ENCODE results near the gene PRTFDC1.

DNA sequence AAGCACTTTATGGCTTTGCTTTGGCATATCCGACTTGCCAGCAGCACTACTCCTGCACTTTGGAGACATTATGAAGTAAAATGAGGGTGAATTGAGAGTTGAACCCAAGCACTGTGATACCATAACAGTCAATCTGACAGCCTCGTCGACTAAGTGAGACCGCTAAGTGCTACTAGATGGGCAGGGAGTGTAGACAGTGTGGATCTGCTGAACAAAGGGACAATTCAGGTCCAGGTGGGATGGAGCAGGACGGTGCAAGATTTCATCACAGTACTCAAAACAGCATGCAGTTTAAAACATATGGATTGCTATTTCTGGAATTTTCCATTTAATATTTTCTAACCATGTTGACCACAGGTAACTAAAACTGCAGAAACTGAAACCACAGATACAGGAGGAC, 20.8 kb upstream of the PRTFDC1 start:
- TF ChIP-seq POLR2G (IDR thresholded peaks at IDR 0.05; ENCODE audit: low read depth, low read length) (no peak), ZNF441 (CRISPR knock-in tag; IDR thresholded peaks at IDR 0.05; ENCODE audit: borderline replicate concordance) (no peak), ZMYM3 (CRISPR knock-in tag; IDR thresholded peaks at IDR 0.05) (no peak), MAFK (conservative IDR thresholded peaks at IDR 0.05 in 1 of 2, IDR thresholded peaks at IDR 0.05 in 1 of 2; ENCODE audit: low read length in 2 of 2) (no peak), HHEX (CRISPR knock-in tag; IDR thresholded peaks at IDR 0.05) (no peak), CHCHD3 (CRISPR knock-in tag; IDR thresholded peaks at IDR 0.05) (no peak), SIX4 (CRISPR knock-in tag; IDR thresholded peaks at IDR 0.05) (no peak), ZNF549 (CRISPR knock-in tag; IDR thresholded peaks at IDR 0.05) (no peak), JUND (CRISPR knock-in tag; IDR thresholded peaks at IDR 0.05) (no peak), ZNF224 (CRISPR knock-in tag; IDR thresholded peaks at IDR 0.05) (no peak), CREM (IDR thresholded peaks at IDR 0.05) (no peak), CREM (CRISPR knock-in tag; IDR thresholded peaks at IDR 0.05) (no peak), ZNF629 (CRISPR knock-in tag; conservative IDR thresholded peaks at IDR 0.05) (no peak)
- TF ChIP-seq, protein P1, sequence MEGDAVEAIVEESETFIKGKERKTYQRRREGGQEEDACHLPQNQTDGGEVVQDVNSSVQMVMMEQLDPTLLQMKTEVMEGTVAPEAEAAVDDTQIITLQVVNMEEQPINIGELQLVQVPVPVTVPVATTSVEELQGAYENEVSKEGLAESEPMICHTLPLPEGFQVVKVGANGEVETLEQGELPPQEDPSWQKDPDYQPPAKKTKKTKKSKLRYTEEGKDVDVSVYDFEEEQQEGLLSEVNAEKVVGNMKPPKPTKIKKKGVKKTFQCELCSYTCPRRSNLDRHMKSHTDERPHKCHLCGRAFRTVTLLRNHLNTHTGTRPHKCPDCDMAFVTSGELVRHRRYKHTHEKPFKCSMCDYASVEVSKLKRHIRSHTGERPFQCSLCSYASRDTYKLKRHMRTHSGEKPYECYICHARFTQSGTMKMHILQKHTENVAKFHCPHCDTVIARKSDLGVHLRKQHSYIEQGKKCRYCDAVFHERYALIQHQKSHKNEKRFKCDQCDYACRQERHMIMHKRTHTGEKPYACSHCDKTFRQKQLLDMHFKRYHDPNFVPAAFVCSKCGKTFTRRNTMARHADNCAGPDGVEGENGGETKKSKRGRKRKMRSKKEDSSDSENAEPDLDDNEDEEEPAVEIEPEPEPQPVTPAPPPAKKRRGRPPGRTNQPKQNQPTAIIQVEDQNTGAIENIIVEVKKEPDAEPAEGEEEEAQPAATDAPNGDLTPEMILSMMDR (CRISPR knock-in tag; IDR thresholded peaks at IDR 0.05): no peak
- TF ChIP-seq, protein P2, sequence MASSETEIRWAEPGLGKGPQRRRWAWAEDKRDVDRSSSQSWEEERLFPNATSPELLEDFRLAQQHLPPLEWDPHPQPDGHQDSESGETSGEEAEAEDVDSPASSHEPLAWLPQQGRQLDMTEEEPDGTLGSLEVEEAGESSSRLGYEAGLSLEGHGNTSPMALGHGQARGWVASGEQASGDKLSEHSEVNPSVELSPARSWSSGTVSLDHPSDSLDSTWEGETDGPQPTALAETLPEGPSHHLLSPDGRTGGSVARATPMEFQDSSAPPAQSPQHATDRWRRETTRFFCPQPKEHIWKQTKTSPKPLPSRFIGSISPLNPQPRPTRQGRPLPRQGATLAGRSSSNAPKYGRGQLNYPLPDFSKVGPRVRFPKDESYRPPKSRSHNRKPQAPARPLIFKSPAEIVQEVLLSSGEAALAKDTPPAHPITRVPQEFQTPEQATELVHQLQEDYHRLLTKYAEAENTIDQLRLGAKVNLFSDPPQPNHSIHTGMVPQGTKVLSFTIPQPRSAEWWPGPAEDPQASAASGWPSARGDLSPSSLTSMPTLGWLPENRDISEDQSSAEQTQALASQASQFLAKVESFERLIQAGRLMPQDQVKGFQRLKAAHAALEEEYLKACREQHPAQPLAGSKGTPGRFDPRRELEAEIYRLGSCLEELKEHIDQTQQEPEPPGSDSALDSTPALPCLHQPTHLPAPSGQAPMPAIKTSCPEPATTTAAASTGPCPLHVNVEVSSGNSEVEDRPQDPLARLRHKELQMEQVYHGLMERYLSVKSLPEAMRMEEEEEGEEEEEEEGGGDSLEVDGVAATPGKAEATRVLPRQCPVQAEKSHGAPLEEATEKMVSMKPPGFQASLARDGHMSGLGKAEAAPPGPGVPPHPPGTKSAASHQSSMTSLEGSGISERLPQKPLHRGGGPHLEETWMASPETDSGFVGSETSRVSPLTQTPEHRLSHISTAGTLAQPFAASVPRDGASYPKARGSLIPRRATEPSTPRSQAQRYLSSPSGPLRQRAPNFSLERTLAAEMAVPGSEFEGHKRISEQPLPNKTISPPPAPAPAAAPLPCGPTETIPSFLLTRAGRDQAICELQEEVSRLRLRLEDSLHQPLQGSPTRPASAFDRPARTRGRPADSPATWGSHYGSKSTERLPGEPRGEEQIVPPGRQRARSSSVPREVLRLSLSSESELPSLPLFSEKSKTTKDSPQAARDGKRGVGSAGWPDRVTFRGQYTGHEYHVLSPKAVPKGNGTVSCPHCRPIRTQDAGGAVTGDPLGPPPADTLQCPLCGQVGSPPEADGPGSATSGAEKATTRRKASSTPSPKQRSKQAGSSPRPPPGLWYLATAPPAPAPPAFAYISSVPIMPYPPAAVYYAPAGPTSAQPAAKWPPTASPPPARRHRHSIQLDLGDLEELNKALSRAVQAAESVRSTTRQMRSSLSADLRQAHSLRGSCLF (CRISPR knock-in tag; IDR thresholded peaks at IDR 0.05; ENCODE audit: borderline replicate concordance): no peak
